ENCODE measurements around the gene ESRRG. TPM values are rescaled to one million over a fixed set of nuclear protein-coding genes. Genes with fewer than 3 reads are reported as not detected.
A peak's percentile ranks its signal among the peaks of the same experiment; 100 is the strongest.

The ESRRG gene
- 1.7 and 3.2 TPM in 2 replicates for total RNA-seq (2014; rRNA removed; shearing (Covaris generic))
- polyA plus RNA-seq (2016; fragmentation: Nextera tagmentation; extraction: Ambion mirVana) = 0.66 and 1.2 TPM in 2 replicates
- long read RNA-seq, partial matches to known transcripts = 0 of 1 reads
- long read RNA-seq, other reads (novel, unspliced or antisense) = 1 of 1 reads

GRCh38 chr1:216723274-216723780 is at the start of gene ESRRG:
TSS of gene ESRRG (minus strand) at chr1:216723429. CDS start at chr1:216723299, 130 bp downstream.
- Mint-ChIP-seq H3K4me3 (peak within 1 kb of the TSS; percentile 88), H3K9me3 (no peaks in the 10 kb centered on the region), H3K4me1 (peaks cover 25% of the 10 kb centered on the region; the same call in 2 of the 3 replicates), H3K27me3 (ENCODE audit: insufficient read depth, low read depth, poor library complexity) (peaks cover 4% of the 10 kb centered on the region), H3K36me3 (ENCODE audit: low read depth) (no peaks in the 10 kb centered on the region), H3K27ac (0 out of 2 replicates have a peak within 1 kb of the TSS, but pooled peaks have one; percentile 35)
- H4K20me1 ChIP-seq (replicated peaks; ENCODE audit: insufficient read depth) = no peaks in the 10 kb centered on the region
- H3K9me2 ChIP-seq (ENCODE audit: insufficient read depth) = no peaks in the 10 kb centered on the region
- peak; percentile 100 for ATAC-seq
- TF ChIP-seq JUNB (IDR thresholded peaks at IDR 0.05; ENCODE audit: unreplicated experiment) (no peak), POLR2AphosphoS5 (IDR thresholded peaks at IDR 0.05; ENCODE audit: low read depth) (peak; percentile 54; the same call in 1 of the 2 replicates), ZNF114 (CRISPR knock-in tag; IDR thresholded peaks at IDR 0.05) (no peak), ZNF462 (CRISPR knock-in tag; IDR thresholded peaks at IDR 0.05) (no peak)
- H3K4me2 ChIP-seq = peak within 1 kb of the TSS; percentile 86
- peak within 1 kb of the TSS; percentile 94 for H2AFZ ChIP-seq
- DNase-seq (ENCODE audit: low spot score) = peak; percentile 91
- H3K27me3 ChIP-seq (ENCODE audit: insufficient read depth) = no peaks in the 10 kb centered on the region
- H3K4me3 ChIP-seq = peak within 1 kb of the TSS; percentile 64
- no peak within 1 kb of the TSS for H3K27ac ChIP-seq (ENCODE audit: low read depth)
- no peaks in the 10 kb centered on the region for H3K79me2 ChIP-seq (replicated peaks; ENCODE audit: insufficient read depth)
- no peaks in the 10 kb centered on the region for H3K36me3 ChIP-seq (ENCODE audit: insufficient read depth)
- no peaks in the 10 kb centered on the region for H3F3A ChIP-seq (replicated peaks; ENCODE audit: low read depth)
- H3K4me1 ChIP-seq (ENCODE audit: insufficient read depth) = peaks cover 17% of the 10 kb centered on the region

- Histone ChIP-seq H3K36me3 (ENCODE audit: insufficient read depth) (no peaks in the 10 kb centered on the region), H3K4me1 (ENCODE audit: insufficient read depth) (peaks cover 13% of the 10 kb centered on the region; the same call in 1 of the 2 replicates), H3K9me2 (ENCODE audit: insufficient read depth) (no peaks in the 10 kb centered on the region; the same call in 1 of the 2 replicates), H3F3A (replicated peaks; ENCODE audit: low read depth) (no peaks in the 10 kb centered on the region), H3K79me2 (replicated peaks; ENCODE audit: insufficient read depth) (no peaks in the 10 kb centered on the region), H3K4me3 (no peak overlapping the region), H4K20me1 (replicated peaks; ENCODE audit: insufficient read depth) (no peaks in the 10 kb centered on the region), H2AFZ (peak overlapping the region; percentile 83; the same call in 1 of the 2 replicates), H3K27ac (ENCODE audit: low read depth) (no peak overlapping the region), H3K27me3 (ENCODE audit: insufficient read depth) (no peaks in the 10 kb centered on the region), H3K4me2 (peak overlapping the region; percentile 28; the same call in 1 of the 2 replicates)
- ATAC-seq (peak; percentile 86), DNase-seq (ENCODE audit: low spot score) (peak; percentile 18)
- Mint-ChIP-seq H3K9me3 (no peaks in the 10 kb centered on the region), H3K36me3 (ENCODE audit: low read depth) (no peaks in the 10 kb centered on the region), H3K27me3 (ENCODE audit: insufficient read depth, low read depth, poor library complexity) (no peaks in the 10 kb centered on the region), H3K4me1 (peaks cover 8% of the 10 kb centered on the region; the same call in 2 of the 3 replicates), H3K27ac (no peak overlapping the region), H3K4me3 (no peak overlapping the region)
- TF ChIP-seq REST (IDR thresholded peaks at IDR 0.05; ENCODE audit: unreplicated experiment) = no peak
- TF ChIP-seq EZH2 (IDR thresholded peaks at IDR 0.05; ENCODE audit: low read depth, unreplicated experiment) = no peak
- no peak for TF ChIP-seq STAT1 (IDR thresholded peaks at IDR 0.05; ENCODE audit: unreplicated experiment)
- no peak for TF ChIP-seq CREB1 (CRISPR knock-in tag; IDR thresholded peaks at IDR 0.05; ENCODE audit: low read depth)
- TF ChIP-seq ZNF114 (CRISPR knock-in tag; IDR thresholded peaks at IDR 0.05) = no peak
These were observed 48.7 kb upstream of the ESRRG start for GRCh38 chr1:216771922-216772321.

Data from GM23338 (cell line).